Stimulated activated CD8-positive, alpha-beta memory T cell treated with anti-CD3 and anti-CD28 coated beads, Interleukin-4, amount 100 ng/mL, for 48 hours (primary cell): ENCODE results near the gene RAB31.
"Not testable (repeated sequence)": the region's sequence is repeated elsewhere in the genome, so short reads cannot be mapped to it uniquely, and the experiment has no call there.

Source experiments
- DNase-seq: peaks from one replicate; pipeline ENCODE4 v3.0.0-alpha.2; 2020

The RAB31 gene

DNA sequence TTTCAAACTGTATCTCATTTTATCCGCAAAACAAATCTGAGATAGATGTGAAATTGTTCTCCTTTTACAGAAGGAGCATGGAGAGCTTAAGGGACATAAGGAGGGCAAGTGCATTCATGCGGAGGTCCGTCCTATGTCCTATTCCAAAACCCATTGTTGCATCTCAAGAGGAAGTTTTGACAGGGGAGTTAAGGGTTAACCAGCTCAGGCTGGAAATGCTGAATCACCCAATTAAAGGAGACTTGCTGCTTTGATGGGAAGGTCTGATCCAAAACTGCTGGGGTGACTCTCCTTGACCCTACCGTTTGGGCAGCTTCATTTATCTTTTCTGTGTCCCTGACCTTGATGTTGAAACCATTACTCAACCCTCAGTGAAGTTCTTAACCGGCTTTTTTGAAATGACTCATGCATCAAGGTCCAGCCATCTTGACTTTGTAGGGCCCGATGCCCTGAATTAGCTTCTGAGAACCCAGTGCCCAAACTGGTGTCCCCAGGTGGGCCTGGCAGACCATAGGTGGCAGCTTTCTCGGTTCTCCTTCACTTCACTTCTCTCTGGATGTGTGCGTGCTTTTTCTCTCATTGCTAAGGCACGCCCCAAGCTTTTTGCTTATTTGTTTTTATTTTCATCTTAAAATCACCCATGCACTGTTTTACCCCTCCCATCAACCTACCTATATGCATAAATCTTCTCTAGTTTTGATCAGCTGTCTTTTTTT is 161.8 kb downstream of the RAB31 start:
- DNase-seq, result no peak

DNA sequence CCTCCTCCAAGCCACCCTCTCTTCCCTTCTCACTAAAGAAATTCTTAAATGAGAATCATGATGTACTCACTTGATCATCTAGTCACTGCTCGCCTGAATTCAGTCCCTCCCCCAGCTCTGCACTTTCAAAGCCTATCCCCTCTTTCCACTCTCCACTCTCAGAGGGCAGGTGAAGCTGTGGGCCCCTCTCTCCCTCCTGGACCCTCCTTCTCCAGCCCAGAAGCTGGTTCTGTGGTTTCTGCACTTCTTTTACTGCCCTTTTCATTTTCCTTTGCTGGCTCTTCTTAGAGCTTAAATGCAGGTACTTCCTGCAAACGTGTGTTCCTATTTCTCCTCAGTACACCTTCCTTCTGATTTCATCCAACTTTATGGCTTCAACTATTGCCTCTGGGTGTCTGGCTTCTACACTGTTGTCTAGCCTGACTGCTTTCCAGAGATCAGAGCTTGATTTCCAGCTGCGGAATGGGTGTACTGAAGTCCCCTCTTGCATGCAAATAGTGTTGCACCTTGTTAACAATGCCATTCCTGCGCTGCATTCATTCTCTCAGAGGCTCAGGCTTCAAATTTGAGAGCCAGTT is 162.4 kb downstream of the RAB31 start:
- no peak for DNase-seq

DNA sequence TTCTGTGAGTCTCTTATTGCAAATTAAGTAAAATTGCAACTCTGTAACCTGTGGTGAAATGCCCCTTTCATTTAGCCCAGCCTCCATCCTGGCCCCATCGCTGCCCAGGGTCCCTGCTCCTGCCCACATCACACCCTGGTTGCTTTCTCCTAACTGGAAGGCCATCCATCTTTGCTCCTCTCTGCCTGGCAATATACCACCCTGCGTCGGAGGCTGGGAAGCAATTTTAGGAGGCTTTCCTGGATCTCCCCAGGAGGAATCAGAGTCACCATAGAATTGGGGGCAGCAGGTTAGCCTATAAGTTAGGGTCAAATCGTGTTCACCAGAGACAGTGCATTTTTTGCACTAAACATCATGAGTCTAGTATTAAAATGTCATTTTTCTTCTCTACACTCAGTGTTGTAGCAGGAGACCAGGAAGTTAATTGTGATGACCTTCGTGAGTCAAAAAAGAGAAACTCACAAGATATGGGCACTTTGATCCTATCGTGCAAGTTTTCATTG is 163.2 kb downstream of the RAB31 start:
- no peak for DNase-seq

DNA sequence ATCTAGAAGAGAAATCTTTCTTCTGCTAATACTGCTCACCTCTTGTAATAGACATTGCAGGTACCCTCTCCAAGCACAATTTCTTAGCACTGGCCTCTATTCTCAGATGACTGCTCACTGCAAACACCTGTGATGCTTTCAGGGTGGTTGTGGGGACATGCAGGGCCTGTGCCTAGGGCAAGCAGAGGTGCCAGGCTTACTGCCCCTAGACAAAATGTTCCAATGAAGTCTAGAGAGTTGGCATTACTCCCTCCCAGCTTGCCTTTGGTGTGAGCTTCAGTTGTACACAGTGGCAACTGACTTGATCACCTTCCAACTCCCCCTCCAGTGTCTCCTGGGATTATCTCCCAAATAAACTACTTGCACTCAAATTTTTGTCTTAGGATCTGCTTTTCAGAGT is 164.7 kb downstream of the RAB31 start:
- DNase-seq, result no peak

DNA sequence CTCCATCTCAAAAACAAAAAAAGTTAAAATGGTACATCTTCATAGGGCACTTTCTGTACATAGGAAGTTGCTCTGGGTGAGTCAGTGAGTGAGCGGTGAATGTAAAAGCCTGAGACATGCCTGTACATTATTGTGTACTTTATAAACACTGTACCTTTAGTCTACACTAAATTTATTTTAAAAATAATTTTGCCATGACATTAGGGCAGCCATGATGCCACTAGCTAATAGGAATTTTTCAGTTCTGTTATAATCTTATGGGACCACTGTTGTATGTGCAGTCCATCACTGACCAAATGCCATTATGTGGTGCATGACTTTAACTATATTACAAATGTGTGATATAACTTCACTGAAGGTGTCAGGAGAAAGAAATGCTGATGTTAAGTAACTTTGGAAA is 166.6 kb downstream of the RAB31 start:
- DNase-seq, result no peak

DNA sequence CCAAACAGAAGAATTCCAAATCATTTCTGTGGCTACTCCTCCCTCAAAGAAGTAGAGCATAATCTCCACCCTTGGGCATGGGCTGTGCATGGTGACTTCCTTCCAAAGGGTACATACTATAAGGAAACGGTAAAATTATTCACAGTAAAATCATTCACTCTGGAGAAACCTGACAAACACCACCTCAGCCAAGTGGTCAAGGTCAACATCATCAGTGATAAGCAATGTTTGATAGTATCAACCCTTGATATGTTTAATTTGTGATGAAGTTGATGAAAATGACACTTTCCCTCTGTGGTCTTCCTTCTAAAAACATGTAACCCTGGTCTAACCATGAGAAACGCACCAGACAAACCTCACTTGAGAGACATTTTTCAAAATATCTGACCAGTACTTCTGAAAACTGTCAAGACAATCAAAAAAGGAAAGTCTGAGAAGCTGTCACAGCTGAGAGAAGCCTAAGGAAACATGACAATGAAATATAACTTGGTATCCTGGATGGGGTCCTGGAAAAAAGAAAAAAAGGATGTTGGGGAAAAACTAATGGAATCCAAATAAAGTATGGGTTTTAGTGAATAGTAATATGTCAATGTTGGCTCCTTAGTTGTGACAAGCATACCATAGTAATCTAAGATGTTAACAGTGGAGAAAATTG is 168.2 kb downstream of the RAB31 start:
- DNase-seq, result no peak

DNA sequence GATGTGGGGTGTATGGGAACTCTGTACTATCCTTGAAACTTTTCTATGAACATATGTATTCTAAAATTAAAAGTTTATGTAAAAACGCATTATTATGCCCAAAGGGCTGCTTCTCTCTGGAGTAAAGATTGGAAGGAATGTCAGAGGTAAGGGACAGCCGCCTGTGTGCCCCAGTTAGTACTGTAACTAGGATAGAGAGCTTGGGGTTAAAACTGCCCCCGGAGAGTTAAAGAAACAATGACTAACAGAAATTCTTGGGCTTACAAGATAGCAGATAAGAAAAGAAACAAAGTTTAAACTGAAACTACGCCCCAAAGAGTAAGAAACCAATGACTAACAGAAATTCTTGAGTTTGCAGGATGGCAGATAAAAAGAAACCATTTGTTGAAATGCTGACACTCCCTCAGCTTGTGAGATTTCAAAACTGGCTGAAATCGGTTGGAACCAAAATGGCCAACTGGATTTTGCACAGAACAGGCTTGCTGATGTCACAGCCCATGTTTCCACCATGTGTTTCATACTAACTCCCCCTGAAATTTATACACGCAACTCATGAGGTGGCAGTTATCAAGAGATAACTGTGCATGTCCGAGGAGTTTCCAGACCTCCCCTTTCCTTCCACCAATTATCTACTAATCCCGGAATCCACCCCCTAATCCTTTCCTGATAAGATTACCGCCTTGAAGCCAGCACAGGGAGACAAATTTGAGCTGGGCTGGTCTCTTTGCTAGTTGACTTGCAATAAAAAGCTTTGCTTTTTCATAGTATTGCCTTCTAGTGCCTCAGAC is 169.0 kb downstream of the RAB31 start:
- no peak for DNase-seq

DNA sequence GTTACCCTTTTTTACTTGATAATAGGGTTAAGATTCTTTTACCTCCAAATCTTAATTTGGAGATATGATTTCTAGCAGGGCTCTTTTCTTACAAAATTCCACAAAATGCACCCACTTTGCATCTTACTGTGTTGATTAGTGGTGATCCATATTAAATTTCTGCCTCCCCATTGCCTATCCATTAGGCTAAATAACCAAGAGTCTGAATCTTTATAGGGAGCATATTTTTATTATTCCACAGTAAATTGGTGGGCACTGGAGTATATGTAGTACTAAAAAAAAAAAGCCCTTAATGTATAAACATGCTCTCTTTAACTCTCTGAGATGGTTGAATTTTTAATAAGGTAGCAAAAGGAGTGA is 169.5 kb downstream of the RAB31 start:
- DNase-seq, result no peak

DNA sequence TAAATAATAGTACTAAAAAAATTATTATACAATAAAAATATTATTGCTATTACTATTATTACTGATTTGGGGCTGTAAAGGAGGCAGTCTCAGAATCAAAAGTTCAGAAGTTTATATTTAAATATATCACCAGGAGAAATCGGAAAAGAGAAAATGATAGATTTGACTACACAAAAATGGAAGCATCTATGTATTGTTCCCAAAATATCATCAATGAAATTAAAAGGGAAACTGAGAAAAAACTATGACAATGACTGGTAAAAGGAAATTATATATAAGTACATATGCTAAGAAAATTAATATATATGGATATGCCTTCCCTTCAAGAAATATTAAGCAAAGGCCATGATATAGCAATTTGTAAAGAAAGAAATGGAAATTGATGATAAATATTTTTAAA is 170.0 kb downstream of the RAB31 start:
- no peak for DNase-seq

DNA sequence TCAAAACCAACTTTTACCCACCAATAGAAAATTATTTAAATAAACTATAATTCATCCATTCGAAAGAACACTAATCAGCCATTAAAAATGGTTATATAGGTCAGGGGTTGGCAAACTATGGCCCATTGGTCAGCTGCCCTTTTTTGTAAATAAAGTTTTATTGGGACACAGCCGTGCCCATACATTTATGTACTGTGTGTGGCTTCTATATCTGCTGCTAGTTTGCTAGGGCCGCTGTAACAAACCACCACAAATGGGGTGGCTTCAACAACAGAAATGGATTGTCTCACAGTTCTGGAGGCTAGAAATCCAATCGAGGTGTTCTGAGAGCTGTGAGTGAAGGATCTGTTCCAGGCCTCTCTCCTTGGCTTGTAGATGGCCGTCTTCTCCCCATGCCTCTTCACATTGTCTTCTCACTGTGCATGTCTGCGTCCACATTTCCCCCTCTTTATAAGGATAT is 170.7 kb downstream of the RAB31 start:
- no peak for DNase-seq

DNA sequence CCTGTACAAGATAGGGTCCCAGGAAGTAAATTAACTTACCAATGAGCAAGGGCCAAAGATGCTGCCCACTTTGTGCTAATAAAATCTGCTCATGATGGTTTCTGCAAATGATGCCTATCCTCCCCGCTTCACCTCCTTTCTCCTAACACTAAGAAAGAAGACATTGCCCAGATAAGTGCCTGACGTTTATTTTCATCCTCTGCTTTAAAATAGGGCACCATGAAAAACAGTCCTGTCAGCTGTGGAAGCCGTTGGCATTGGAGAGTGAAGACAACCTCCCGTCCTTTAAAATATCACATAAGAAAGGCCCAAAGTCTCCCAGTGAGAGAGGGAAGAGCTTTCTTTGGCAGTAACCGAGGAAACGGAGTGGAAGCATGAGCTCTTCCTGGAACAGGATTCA is 176.0 kb downstream of the RAB31 start:
- no peak for DNase-seq

DNA sequence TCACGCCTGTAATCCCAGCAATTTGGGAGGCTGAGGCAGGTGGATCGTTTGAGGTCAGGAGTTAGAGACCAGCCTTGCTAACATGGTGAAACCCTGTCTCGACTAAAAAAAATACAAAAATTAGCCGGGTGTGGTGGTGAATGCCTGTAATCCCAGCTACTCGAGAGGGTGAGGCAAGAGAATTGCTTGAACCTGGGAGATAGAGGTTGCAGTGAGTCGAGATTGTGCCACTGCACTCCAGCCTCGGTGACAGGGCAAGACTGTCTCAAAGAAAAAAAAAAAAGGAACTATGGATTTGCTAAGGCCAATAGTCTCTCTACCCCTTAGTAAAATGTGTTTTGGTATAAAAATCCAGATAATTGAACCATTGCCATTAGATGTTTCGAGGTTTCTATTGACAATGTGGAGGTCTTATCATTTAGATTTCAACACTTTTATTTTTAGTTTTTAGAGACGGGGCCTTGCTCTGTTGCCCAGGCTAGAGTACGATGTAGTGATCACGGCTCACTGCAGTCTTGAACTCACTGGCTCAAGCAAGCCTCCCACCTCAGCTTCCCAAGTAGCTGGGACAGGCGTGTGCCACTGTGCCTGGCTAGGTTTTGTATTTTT is 176.5 kb downstream of the RAB31 start:
- DNase-seq, result no peak

DNA sequence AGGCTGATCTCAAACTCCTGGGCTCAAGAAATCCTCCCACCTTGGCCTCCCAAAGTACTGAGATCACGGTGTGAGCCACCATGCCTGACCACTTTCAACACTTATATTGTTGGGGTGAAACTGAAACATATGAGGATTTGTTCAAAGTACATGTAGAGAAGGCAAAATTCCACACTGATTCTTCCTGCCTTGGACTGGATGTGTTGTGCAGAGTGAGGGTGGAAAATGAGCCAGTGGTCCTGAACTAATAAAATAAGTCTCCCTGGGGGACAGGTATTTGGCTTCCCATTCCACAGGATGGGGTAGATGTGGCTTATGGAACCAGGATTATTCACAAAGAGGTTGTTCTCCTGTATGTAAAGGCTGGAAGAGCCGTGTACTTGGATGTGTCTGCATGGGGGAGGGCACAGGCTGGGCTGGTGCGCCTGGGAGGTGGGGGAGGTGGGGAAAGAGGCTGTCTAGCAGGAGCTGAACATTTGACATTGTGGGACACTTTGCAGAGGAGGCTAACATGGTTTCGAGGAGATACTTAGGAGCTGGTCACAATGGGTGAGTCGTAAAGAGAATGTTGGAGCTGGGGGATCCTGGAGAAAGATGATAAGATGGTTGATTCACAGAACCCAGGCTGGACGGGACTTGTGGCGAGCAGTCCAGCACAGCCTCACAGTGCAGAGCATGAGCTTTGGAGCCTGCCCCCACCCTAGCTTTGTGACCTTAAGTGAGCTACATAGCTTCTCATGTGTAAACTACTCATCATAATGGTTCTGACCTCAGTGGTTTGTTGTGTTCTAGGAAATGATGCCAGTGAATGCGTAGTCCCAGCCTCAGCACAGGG is 177.3 kb downstream of the RAB31 start, which contains the start of gene TXNDC2:
Gene TXNDC2, plus strand, starts transcription at position 804 of the 835 bp plus-strand sequence. CDS start 708 bp downstream, outside the sequence.
- DNase-seq, result no peak

GRCh38 chr18:9886005-9886348 is 177.9 kb downstream of the RAB31 start:
- DNase-seq, result no peak

DNA sequence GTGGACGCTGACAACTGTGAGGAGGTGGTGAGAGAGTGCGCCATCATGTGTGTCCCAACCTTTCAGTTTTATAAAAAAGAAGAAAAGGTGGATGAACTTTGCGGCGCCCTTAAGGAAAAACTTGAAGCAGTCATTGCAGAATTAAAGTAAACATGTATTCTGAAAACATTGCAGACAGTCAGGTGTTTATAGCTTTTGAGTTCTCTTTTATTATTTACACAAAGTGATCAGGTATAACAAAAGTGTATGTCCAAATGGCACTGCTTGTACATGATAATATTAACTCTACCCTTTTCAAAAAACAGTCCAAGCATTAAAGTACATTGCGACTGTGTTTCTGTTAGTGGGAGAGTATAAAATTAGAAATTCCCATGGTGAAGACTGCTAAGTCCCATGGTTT is 179.9 kb downstream of the RAB31 start:
- no peak for DNase-seq

DNA sequence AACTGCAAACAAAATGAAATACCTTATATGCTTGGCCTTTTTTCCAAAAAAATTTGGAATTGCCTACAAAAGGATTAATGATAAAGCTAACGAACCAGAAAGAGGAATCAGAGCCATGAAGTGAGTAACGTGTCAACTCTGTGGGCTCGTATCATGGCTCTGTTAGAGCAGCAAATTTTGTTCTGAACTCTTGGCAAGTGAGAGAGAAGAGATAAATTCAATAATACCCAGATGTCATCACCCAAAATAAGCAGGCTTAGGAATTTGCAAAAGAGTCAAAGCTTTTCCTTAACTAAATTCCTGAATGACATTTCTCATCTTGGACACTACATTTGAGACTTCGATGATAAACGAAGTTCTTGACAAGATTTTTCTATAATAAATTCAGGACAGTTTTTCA is 182.1 kb downstream of the RAB31 start:
- no peak for DNase-seq

DNA sequence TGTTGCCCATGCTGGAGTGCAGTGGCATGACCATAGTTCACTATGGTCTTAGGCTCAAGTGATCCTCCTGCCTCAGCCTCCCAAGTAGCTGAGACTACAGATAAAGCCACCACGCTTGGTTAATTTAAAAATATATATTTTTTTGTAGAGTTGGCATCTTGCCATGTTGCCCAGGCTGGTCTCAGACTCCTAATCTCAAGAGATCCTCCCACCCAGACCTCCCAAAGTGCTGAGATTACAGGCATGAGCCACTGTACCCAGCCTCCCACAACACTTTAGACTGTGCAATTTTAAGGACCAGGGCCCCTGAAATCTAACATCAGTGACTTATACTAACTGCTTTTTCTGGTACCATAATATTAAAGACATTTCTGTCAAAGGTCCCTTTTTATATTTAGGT is 182.9 kb downstream of the RAB31 start:
- DNase-seq, result no peak

GRCh38 chr18:9891515-9891914 is 183.4 kb downstream of the RAB31 start:
- not testable (repeated sequence) for DNase-seq

DNA sequence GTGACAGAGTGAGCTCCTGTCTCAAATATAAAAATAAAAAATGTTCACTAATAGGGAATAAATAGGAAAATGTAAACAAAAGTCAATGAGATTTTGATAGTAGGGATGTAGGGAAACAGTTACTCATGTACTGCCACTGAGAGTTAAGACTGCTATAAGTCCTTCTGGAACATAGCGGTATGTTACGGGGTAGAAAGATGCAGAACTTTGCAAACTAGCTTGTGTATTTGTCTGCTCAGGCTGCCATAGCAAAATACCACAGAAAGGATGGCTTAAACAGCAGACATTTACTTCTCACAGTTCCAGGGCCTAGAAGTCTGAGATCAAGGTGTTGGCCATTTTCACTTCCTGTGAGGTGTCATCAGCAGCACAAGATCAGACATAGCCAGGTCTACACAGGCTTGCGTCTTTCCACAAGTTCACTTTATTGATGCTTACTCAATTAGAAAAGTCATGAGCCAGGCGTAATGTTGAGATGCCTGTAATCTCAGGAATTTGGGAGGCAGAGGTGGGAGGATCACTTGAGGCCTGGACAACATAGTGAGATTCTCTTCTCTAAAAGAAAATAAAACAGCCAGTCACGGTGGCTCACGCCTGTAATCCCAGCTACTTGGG is 186.5 kb downstream of the RAB31 start:
- DNase-seq, result no peak

GRCh38 chr18:9897129-9897528 is 189.0 kb downstream of the RAB31 start:
- no peak for DNase-seq

- not testable (repeated sequence) for DNase-seq
Measured at GRCh38 chr18:9897787-9898291, 189.7 kb downstream of the RAB31 start.
